Measurements from ENCODE around the gene SPIRE1.

GRCh38 chr18:12689256-12689850 lies 31.4 kb upstream of the SPIRE1 start:
- no peak for TF ChIP-seq CTCF (IDR thresholded peaks at IDR 0.05)
- no peak for TF ChIP-seq POLR2A (IDR thresholded peaks at IDR 0.05)
- TF ChIP-seq POLR2AphosphoS5 (IDR thresholded peaks at IDR 0.05), result no peak

Data from stomach (tissue), 4 donors.